HG02973 (cell line): ENCODE data around the gene CDKL1.
"Not testable (repeated sequence)": the region's sequence is repeated elsewhere in the genome, so short reads cannot be mapped to it uniquely, and the experiment has no call there.

Experiments used
- ATAC-seq: cut with Tn5 transposase; IDR thresholded peaks from one replicate; pipeline ENCODE4 v1.9.1; 2021; ENCODE audit warnings: moderate library complexity; ENCODE audit not compliant: unreplicated experiment

Gene CDKL1

GRCh38 chr14:50335389-50335788, 61.3 kb downstream of the CDKL1 start:
- no peak for ATAC-seq

GRCh38 chr14:50334211-50334610, 62.5 kb downstream of the CDKL1 start:
- no peak for ATAC-seq

- ATAC-seq: no peak
These were observed 63.6 kb downstream of the CDKL1 start for GRCh38 chr14:50333014-50333509.

GRCh38 chr14:50331596-50331995, 65.1 kb downstream of the CDKL1 start:
- no peak for ATAC-seq

GRCh38 chr14:50321009-50321660, 75.5 kb downstream of the CDKL1 start:
- ATAC-seq: peak; percentile 88

GRCh38 chr14:50320283-50320682, 76.4 kb downstream of the CDKL1 start:
- peak; percentile 38 for ATAC-seq

GRCh38 chr14:50319721-50320120, 77.0 kb downstream of the CDKL1 start:
- ATAC-seq: no peak

GRCh38 chr14:50319293-50319692, 77.4 kb downstream of the CDKL1 start:
- no peak for ATAC-seq

GRCh38 chr14:50318031-50318626, 78.6 kb downstream of the CDKL1 start:
- no peak for ATAC-seq

GRCh38 chr14:50314098-50314497, 82.6 kb downstream of the CDKL1 start:
- not testable (repeated sequence) for ATAC-seq

- no peak for ATAC-seq
These were observed 84.0 kb downstream of the CDKL1 start for GRCh38 chr14:50312734-50313054.

GRCh38 chr14:50311972-50312733, 84.5 kb downstream of the CDKL1 start, which contains the start of the genes DMAC2L and L2HGDH:
Gene DMAC2L (plus strand): TSS chr14:50312324. CDS start chr14:50321488, 9,164 bp downstream.
Gene L2HGDH (minus strand): TSS chr14:50312229. CDS start chr14:50312150, 79 bp downstream.
- peak; percentile 93 for ATAC-seq

- no peak for ATAC-seq
These were observed 85.2 kb downstream of the CDKL1 start for GRCh38 chr14:50311337-50311971.

- ATAC-seq: no peak
These were observed 86.2 kb downstream of the CDKL1 start for GRCh38 chr14:50310445-50310844.

- ATAC-seq: no peak
These were observed 88.2 kb downstream of the CDKL1 start for GRCh38 chr14:50308363-50308915.

GRCh38 chr14:50303744-50304471, 92.8 kb downstream of the CDKL1 start:
- no peak for ATAC-seq

GRCh38 chr14:50301914-50302313, 94.8 kb downstream of the CDKL1 start:
- ATAC-seq: no peak

GRCh38 chr14:50299585-50299984, 97.1 kb downstream of the CDKL1 start:
- ATAC-seq: no peak

GRCh38 chr14:50290306-50290705, 106.4 kb downstream of the CDKL1 start:
- no peak for ATAC-seq

- no peak for ATAC-seq
These were observed 108.5 kb downstream of the CDKL1 start for GRCh38 chr14:50288146-50288545.
